Measurements from ENCODE around the gene ZDHHC8. TPM values are rescaled to one million over a fixed set of nuclear protein-coding genes. Genes with fewer than 3 reads are reported as not detected.
"Not testable (repeated sequence)": the region's sequence is repeated elsewhere in the genome, so short reads cannot be mapped to it uniquely, and the experiment has no call there.

ZDHHC8 gene
- total RNA-seq, 1 donor from 2014 or later: 22.6 TPM

DNA sequence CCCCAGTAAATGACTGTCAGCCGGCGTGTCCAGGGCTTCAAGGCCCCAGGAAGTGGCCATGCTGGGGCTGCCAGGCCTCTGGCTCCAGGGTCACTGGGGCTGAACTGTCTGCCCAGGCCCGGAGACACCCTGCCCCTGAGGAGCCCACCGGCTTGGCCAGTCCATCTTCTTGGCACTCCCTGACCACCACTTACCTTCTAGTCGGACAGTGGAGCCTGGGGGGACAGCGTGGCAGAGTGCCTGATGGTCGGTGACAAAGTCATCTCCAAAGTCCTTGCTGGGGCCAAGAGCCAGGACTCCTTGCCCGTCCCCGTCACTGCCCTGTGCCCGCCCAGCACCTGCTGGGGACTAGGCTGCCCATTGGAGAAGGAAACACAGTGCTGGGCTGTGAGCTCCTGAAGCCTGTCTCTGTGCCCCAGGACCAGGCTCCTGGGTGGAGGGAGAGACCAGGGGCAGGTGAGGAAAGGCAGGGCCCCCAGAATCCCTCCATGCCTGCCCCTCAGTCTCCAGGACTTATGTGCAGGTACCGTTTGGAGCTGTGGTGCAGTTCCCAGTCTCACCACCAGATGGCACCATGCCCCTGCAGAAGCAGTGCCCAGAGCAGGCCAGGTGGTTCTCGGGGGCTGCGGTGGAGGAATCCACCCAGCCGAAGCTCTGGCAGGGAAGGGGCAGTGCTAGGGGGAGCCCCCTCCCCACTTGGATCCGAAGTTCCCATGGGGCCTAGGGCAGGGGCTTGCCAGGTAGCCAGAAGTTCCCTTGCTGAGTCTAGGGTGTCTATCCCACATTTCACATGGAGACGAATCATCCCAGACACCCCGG, 25.2 kb downstream of the ZDHHC8 start:
- no peaks in the 10 kb centered on the region for H3K4me1 ChIP-seq
- intact Hi-C loops (cut with DNase I): loop anchor here (2.0 kb wide), 1 partner anchor 128 kb away; no protein-coding TSS in a partner anchor

GRCh38 chr22:20157430-20158183, 26.0 kb downstream of the ZDHHC8 start:
- H3K27ac ChIP-seq: no peak overlapping the region
- intact Hi-C loops (cut with DNase I): loop anchor here (2.0 kb wide), 1 partner anchor 127 kb away; no protein-coding TSS in a partner anchor
- no peaks in the 10 kb centered on the region for H3K36me3 ChIP-seq
- DNase-seq (ENCODE audit: extremely low spot score in 2 of 2): no peak
- H3K27me3 ChIP-seq: no peaks in the 10 kb centered on the region
- no peaks in the 10 kb centered on the region for H3K9me3 ChIP-seq
- TF ChIP-seq, protein P1, sequence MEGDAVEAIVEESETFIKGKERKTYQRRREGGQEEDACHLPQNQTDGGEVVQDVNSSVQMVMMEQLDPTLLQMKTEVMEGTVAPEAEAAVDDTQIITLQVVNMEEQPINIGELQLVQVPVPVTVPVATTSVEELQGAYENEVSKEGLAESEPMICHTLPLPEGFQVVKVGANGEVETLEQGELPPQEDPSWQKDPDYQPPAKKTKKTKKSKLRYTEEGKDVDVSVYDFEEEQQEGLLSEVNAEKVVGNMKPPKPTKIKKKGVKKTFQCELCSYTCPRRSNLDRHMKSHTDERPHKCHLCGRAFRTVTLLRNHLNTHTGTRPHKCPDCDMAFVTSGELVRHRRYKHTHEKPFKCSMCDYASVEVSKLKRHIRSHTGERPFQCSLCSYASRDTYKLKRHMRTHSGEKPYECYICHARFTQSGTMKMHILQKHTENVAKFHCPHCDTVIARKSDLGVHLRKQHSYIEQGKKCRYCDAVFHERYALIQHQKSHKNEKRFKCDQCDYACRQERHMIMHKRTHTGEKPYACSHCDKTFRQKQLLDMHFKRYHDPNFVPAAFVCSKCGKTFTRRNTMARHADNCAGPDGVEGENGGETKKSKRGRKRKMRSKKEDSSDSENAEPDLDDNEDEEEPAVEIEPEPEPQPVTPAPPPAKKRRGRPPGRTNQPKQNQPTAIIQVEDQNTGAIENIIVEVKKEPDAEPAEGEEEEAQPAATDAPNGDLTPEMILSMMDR (IDR thresholded peaks at IDR 0.05): no peak
- no peak for TF ChIP-seq POLR2A (IDR thresholded peaks at IDR 0.05)
- no peak for TF ChIP-seq POLR2AphosphoS5 (IDR thresholded peaks at IDR 0.05; ENCODE audit: insufficient read depth in 1 of 2, low read depth in 1 of 2)
- no peak overlapping the region for H3K4me3 ChIP-seq
- H3K4me1 ChIP-seq: no peaks in the 10 kb centered on the region

More for the DNA sequence above, 25.2 kb downstream of the ZDHHC8 start:
- no peak overlapping the region for H3K27ac ChIP-seq
- TF ChIP-seq POLR2A (IDR thresholded peaks at IDR 0.05) (no peak), POLR2AphosphoS5 (IDR thresholded peaks at IDR 0.05; ENCODE audit: insufficient read depth in 1 of 2, low read depth in 1 of 2) (no peak)
- TF ChIP-seq, protein P1 (IDR thresholded peaks at IDR 0.05): peak; percentile 100
- H3K4me3 ChIP-seq: no peak overlapping the region
- DNase-seq (ENCODE audit: extremely low spot score in 2 of 2): no peak
- H3K36me3 ChIP-seq: no peaks in the 10 kb centered on the region
- no peaks in the 10 kb centered on the region for H3K9me3 ChIP-seq
- H3K27me3 ChIP-seq: no peaks in the 10 kb centered on the region

DNA sequence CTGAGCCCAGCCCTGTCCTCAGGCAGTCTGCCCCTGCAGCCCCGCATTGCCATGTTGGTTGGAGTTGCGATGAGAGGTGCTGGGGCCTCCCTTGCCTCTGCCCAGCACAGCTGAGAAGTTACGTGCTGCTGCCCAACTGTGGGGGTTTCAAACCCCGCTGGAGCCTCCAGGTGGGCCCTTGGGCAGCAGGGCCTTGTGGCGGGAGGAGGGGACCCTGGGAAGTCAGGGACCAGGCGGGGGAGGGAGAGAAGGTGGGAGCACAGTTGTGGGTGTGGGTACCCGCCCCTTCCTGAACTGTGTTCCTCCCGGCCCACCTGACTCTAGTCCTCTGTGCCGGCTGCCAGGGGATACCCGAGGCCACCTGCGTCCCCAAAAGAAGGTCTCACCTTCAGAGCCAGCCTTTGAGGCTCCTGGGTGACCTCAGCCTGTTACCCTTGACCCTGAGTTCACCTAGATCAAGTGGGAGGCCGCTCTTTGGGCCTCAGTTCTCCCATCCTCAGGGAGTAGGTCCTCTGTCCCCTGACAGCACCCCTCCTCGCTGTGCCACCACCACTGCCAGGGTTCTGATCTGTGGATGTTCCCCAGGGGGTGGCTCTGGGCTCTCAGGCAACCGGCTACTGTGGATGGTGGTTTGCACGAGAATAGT, 26.9 kb downstream of the ZDHHC8 start:
- no peaks in the 10 kb centered on the region for H3K4me1 ChIP-seq
- H3K9me3 ChIP-seq: no peaks in the 10 kb centered on the region
- no peaks in the 10 kb centered on the region for H3K27me3 ChIP-seq
- no peak overlapping the region for H3K27ac ChIP-seq
- intact Hi-C loops (cut with DNase I): no loop called here
- no peaks in the 10 kb centered on the region for H3K36me3 ChIP-seq
- no peak for TF ChIP-seq POLR2A (IDR thresholded peaks at IDR 0.05)
- TF ChIP-seq, protein P1 (IDR thresholded peaks at IDR 0.05): no peak
- TF ChIP-seq POLR2AphosphoS5 (IDR thresholded peaks at IDR 0.05; ENCODE audit: insufficient read depth in 1 of 2, low read depth in 1 of 2): no peak
- no peak for DNase-seq (ENCODE audit: extremely low spot score in 2 of 2)
- no peak overlapping the region for H3K4me3 ChIP-seq

GRCh38 chr22:20159076-20159475, 27.5 kb downstream of the ZDHHC8 start:
- no peaks in the 10 kb centered on the region for H3K9me3 ChIP-seq
- no peak for DNase-seq (ENCODE audit: extremely low spot score in 2 of 2)
- intact Hi-C loops (cut with DNase I): no loop called here
- no peaks in the 10 kb centered on the region for H3K36me3 ChIP-seq
- H3K4me1 ChIP-seq: no peaks in the 10 kb centered on the region
- no peak for TF ChIP-seq POLR2AphosphoS5 (IDR thresholded peaks at IDR 0.05; ENCODE audit: insufficient read depth in 1 of 2, low read depth in 1 of 2)
- H3K27ac ChIP-seq: no peak overlapping the region
- no peak overlapping the region for H3K4me3 ChIP-seq
- H3K27me3 ChIP-seq: no peaks in the 10 kb centered on the region

DNA sequence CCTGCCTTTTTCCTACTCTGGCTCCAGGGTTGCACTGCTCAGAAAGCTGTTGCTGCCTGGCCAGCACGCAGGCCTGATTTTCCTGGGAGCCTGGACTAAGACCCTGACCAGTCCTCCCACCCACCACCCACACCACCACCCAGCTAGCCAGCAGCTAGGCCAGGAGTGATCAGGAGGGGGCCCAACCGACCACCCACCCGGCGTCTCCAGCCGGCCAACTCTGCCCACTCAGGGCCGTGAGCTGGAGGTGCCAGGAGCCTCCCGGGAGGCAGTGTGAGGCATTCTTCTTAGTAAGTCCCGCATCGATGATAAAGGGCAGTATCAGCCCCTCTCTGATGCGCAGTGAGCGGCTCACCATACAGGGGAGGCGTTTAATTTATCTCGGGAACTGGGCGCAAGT, 27.9 kb downstream of the ZDHHC8 start:
- H3K27me3 ChIP-seq; intact Hi-C loops (cut with DNase I): not testable (repeated sequence)

More for the DNA sequence above, 27.9 kb downstream of the ZDHHC8 start:
- H3K4me1 ChIP-seq; DNase-seq (ENCODE audit: extremely low spot score in 2 of 2); H3K9me3 ChIP-seq; H3K4me3 ChIP-seq; H3K27ac ChIP-seq; H3K36me3 ChIP-seq: not testable (repeated sequence)

Data from vagina (tissue), 2 donors.